Transverse colon (tissue), 4 donors: ENCODE measurements around the gene SLC27A1. TPM values are rescaled to one million over a fixed set of nuclear protein-coding genes. Genes with fewer than 3 reads are reported as not detected.
A peak's percentile ranks its signal among the peaks of the same experiment; 100 is the strongest.

ENCODE experiments used
- DNase-seq: peaks from one replicate; pipeline ENCODE4 v3.0.0-alpha.2; 2019
- H3K27ac ChIP-seq, 4 donors: fragments of 200-600 bp; sonication (generic); 2 replicates each; pipeline ENCODE4 v1.5.1; 2016 to 2018; ENCODE audit warnings: inconsistent platforms in 4 of 4
- H3K27me3 ChIP-seq: fragments of 200-600 bp; sonication (generic); 2 replicates; pipeline ENCODE4 v1.5.1; 2017; ENCODE audit warnings: inconsistent platforms
- H3K36me3 ChIP-seq, 4 donors: fragments of 200-600 bp; sonication (generic); 2 replicates each; pipeline ENCODE4 v1.5.1; 2017 to 2019; ENCODE audit warnings: inconsistent platforms in 4 of 4
- H3K4me1 ChIP-seq, 4 donors: fragments of 200-600 bp; sonication (generic); 2 replicates each; pipeline ENCODE4 v1.5.1; 2017 to 2020; ENCODE audit warnings: inconsistent platforms in 4 of 4
- H3K4me3 ChIP-seq, 4 donors: fragments of 200-600 bp; sonication (generic); 1 replicate in 1 of 4; 2 replicates in 3 of 4; pipeline versions ENCODE4 v1.5.1 to v1.6.1; 2017 to 2019; ENCODE audit warnings: inconsistent platforms in 4 of 4
- H3K9me3 ChIP-seq, 2 donors: fragments of 200-600 bp; sonication (generic); 2 replicates each; pipeline ENCODE4 v1.5.1; 2017 to 2019; ENCODE audit warnings: inconsistent platforms in 2 of 2
- CTCF ChIP-seq, 5 experiments: fragments of 200-600 bp in 3 of 5; fragments of 450-650 bp in 2 of 5; sonication (generic) in 3 of 5; IDR thresholded peaks; 1 replicate in 2 of 5; 2 replicates in 3 of 5; pipeline ENCODE4 v1.5.1; 2016 to 2017; ENCODE audit warnings: antibody characterized with exemption in 5 of 5, inconsistent platforms in 3 of 5, mild to moderate bottlenecking in 2 of 5, moderate library complexity in 1 of 5
- EP300 ChIP-seq: sonication (generic); formaldehyde crosslinking; IDR thresholded peaks from one replicate; pipeline ENCODE4 v1.6.1; 2017; ENCODE audit warnings: antibody characterized with exemption, low read depth
- POLR2A ChIP-seq: fragments of 450-650 bp; IDR thresholded peaks from one replicate; pipeline ENCODE4 v1.6.1; 2016; ENCODE audit warnings: antibody characterized with exemption, mild to moderate bottlenecking, moderate library complexity
- POLR2AphosphoS5 ChIP-seq, 3 donors: sonication (generic); formaldehyde crosslinking; IDR thresholded peaks; one replicate each; pipeline ENCODE4 v1.6.1; 2016; ENCODE audit warnings: antibody characterized with exemption in 3 of 3
- WGBS, 2 donors: methylation state at CpG; one replicate each; pipeline ENCODE4 v1.1.5; 2018; ENCODE audit warnings: low coverage in 1 of 2; 5-methylcytosine and 5-hydroxymethylcytosine counted together
- in situ Hi-C, 4 donors: fragments of 200-750 bp; cut with MboI; loops; one replicate each; pipeline versions ENCODE4 v1.15.0 to v1.15.1; 2017; ENCODE audit warnings: low sequenced_read_pairs in 3 of 4, low pct_ligation_motif_present in 1 of 4, low pct_unique_long_range_greater_than_20kb in 1 of 4
- intact Hi-C: fragments of 100-400 bp; cut with DNase I; formaldehyde crosslinking; loops from one replicate; pipeline ENCODE4 v1.15.1; 2023; ENCODE audit warnings: low total_unique reads
- total RNA-seq, 4 donors: library from RNA; depleted of rRNA; stranded (reverse); fragments of >200 nt; gene quantifications; one replicate each; pipeline ENCODE4 v1.1.0, GENCODE V29; 2016

Gene SLC27A1
- total RNA-seq, 4 donors from 2014 or later: 4.0 to 11.1 (median 7.0) TPM

GRCh38 chr19:17525141-17525540 is 54.8 kb downstream of the SLC27A1 start:
- intact Hi-C loops: no loop called here
- Histone ChIP-seq H3K27me3 (peaks cover 25% of the 10 kb centered on the region), H3K36me3 (peaks cover 0 to 9% (median 0%) of the 10 kb centered on the region in 4 donors), H3K9me3 (no peaks in the 10 kb centered on the region), H3K27ac (no peak overlapping the region), H3K4me3 (no peak overlapping the region), H3K4me1 (peaks cover 0 to 13% (median 0%) of the 10 kb centered on the region in 4 donors)
- in situ Hi-C loops: no loop called here
- TF ChIP-seq CTCF (IDR thresholded peaks at IDR 0.05): no peak
- TF ChIP-seq POLR2AphosphoS5 (IDR thresholded peaks at IDR 0.05): no peak
- no peak for TF ChIP-seq POLR2A
- TF ChIP-seq EP300: no peak
- no peak for DNase-seq
- WGBS, 2 donors: 61 to 77% methylated on average over 4 to 9 of the region's 9 CpGs

GRCh38 chr19:17526922-17527321 is 56.6 kb downstream of the SLC27A1 start:
- 19% methylated on average over 13 of the region's 16 CpGs; no CpG with 5 or more reads in 1 of the 2 donors for WGBS, 2 donors
- in situ Hi-C loops: no loop called here
- TF ChIP-seq CTCF (IDR thresholded peaks at IDR 0.05) (no peak), EP300 (no peak), POLR2A (no peak), POLR2AphosphoS5 (IDR thresholded peaks at IDR 0.05) (no peak)
- intact Hi-C loops: no loop called here
- peak; percentile 24 for DNase-seq
- no peaks in the 10 kb centered on the region for H3K36me3 ChIP-seq
- H3K27ac ChIP-seq: no peak overlapping the region
- no peaks in the 10 kb centered on the region for H3K9me3 ChIP-seq
- no peak overlapping the region for H3K4me3 ChIP-seq
- H3K4me1 ChIP-seq: peaks cover 0 to 13% (median 0%) of the 10 kb centered on the region in 4 donors
- peaks cover 28% of the 10 kb centered on the region for H3K27me3 ChIP-seq

GRCh38 chr19:17527326-17527725 is 57.0 kb downstream of the SLC27A1 start:
- no peak overlapping the region for H3K4me3 ChIP-seq
- in situ Hi-C loops: no loop called here

GRCh38 chr19:17528610-17529009 is 58.3 kb downstream of the SLC27A1 start:
- Histone ChIP-seq H3K27me3 (peaks cover 28% of the 10 kb centered on the region), H3K36me3 (no peaks in the 10 kb centered on the region), H3K4me3 (no peak overlapping the region), H3K9me3 (no peaks in the 10 kb centered on the region), H3K27ac (no peak overlapping the region), H3K4me1 (peaks cover 0 to 5% (median 0%) of the 10 kb centered on the region in 4 donors)
- WGBS, 2 donors: 93% methylated on average over 3 of the region's 3 CpGs; no CpG with 5 or more reads in 1 of the 2 donors
- in situ Hi-C loops: no loop called here
- no peak for DNase-seq
- intact Hi-C loops: no loop called here
- TF ChIP-seq POLR2A (no peak), CTCF (IDR thresholded peaks at IDR 0.05) (no peak), POLR2AphosphoS5 (IDR thresholded peaks at IDR 0.05) (no peak), EP300 (no peak)

More at GRCh38 chr19:17527326-17527725, 57.0 kb downstream of the SLC27A1 start:
- Histone ChIP-seq H3K4me1 (peaks cover 0 to 13% (median 0%) of the 10 kb centered on the region in 4 donors), H3K9me3 (no peaks in the 10 kb centered on the region), H3K36me3 (no peaks in the 10 kb centered on the region), H3K27ac (no peak overlapping the region), H3K27me3 (peaks cover 28% of the 10 kb centered on the region)
- no peak for DNase-seq
- WGBS, 2 donors: 53 to 60% methylated on average over 1 to 10 of the region's 10 CpGs
- intact Hi-C loops: no loop called here
- TF ChIP-seq POLR2A: no peak
- TF ChIP-seq POLR2AphosphoS5 (IDR thresholded peaks at IDR 0.05): no peak
- no peak for TF ChIP-seq EP300
- TF ChIP-seq CTCF (IDR thresholded peaks at IDR 0.05): no peak
